HG02759 (cell line): ENCODE results near the gene SMPD2.
A peak's percentile ranks its signal among the peaks of the same experiment; 100 is the strongest.

Experiments
- ATAC-seq: cut with Tn5 transposase; IDR thresholded peaks from one replicate; pipeline ENCODE4 v1.9.1; 2021; ENCODE audit warnings: mild to moderate bottlenecking, moderate library complexity; ENCODE audit not compliant: unreplicated experiment

The SMPD2 gene

GRCh38 chr6:109482905-109483734 is 42.6 kb downstream of the SMPD2 start, which contains the start of gene ZBTB24:
Gene ZBTB24, minus strand, starts transcription at chr6:109483219. Its CDS starts 1,193 bp downstream, at chr6:109482026.
- peak; percentile 88 for ATAC-seq

- ATAC-seq = no peak
Observed at GRCh38 chr6:109483735-109484057, 43.2 kb downstream of the SMPD2 start.

- no peak for ATAC-seq
Observed at GRCh38 chr6:109484122-109484521, 43.6 kb downstream of the SMPD2 start.

GRCh38 chr6:109485266-109485935 is 44.9 kb downstream of the SMPD2 start:
- ATAC-seq = no peak

- no peak for ATAC-seq
Observed at GRCh38 chr6:109486068-109486467, 45.5 kb downstream of the SMPD2 start.

- no peak for ATAC-seq
Observed at GRCh38 chr6:109488001-109488400, 47.5 kb downstream of the SMPD2 start.

GRCh38 chr6:109490713-109491112 is 50.2 kb downstream of the SMPD2 start:
- no peak for ATAC-seq

- ATAC-seq = no peak
Observed at GRCh38 chr6:109491207-109491938, 50.8 kb downstream of the SMPD2 start.
